K562 (cell line): Measurements from ENCODE around the gene C1orf21. TPM values are rescaled to one million over a fixed set of nuclear protein-coding genes. Genes with fewer than 3 reads are reported as not detected.

Experiments used
- ATAC-seq: fragments of 200-7000 bp; cut with Tn5 transposase; 3 replicates; pipeline ENCODE4 v1.9.1; 2020; ENCODE audit warnings: moderate library complexity
- BruUV-seq: library from RNA; stranded (reverse); fragments of 400-500 nt; replicated peaks from 2 replicates; lab custom pipeline; 2021; lab: Mats Ljungman, UMichigan
- CTCF ChIA-PET: fragments of 300-600 bp; formaldehyde crosslinking; extraction: SDS; loops from one replicate; lab custom pipeline; 2021; ENCODE audit warnings: low intra/inter-chr PET ratio; lab: Yijun Ruan, JAX
- POLR2A ChIA-PET: fragments of 300-600, 350-650 bp; sonication (Branson Sonifier 250); formaldehyde crosslinking; extraction: SDS; loops from one replicate; lab custom pipeline; 2021; ENCODE audit warnings: antibody characterized with exemption, inconsistent platforms; lab: Yijun Ruan, JAX
- DNase-seq, 4 experiments: peaks; one replicate each; pipeline versions ENCODE4 v3.0.0 to v3.0.0-alpha.2; 2011 to 2018; ENCODE audit warnings: low spot score in 3 of 4, mixed read lengths in 3 of 4; ENCODE audit errors: extremely low read depth in 1 of 4
- FAIRE-seq: peaks from 2 replicates; lab custom pipeline; 2011; peaks lifted over from hg19 to GRCh38; lab: Jason Lieb, UNC
- H2AFZ ChIP-seq: 2 replicates; pipeline ENCODE4 v1.6.0; 2011; ENCODE audit warnings: low read depth, low read length, control low read depth, inconsistent platforms
- H3K27ac ChIP-seq: fragments of 200-600 bp; 3 replicates; pipeline ENCODE4 v1.8.0; 2011; ENCODE audit warnings: low read depth, mild to moderate bottlenecking, control low read depth, inconsistent platforms, low read length, moderate library complexity, mixed read lengths; ENCODE audit errors: extremely low read depth
- H3K27me3 ChIP-seq, 2 experiments: fragments of 300-600 bp in 1 of 2; 2 replicates in 1 of 2; 3 replicates in 1 of 2; pipeline versions ENCODE4 v1.6.0 to v1.8.0; 2011; ENCODE audit warnings: inconsistent platforms in 2 of 2, low read length in 2 of 2, mild to moderate bottlenecking in 1 of 2, mixed read lengths in 1 of 2, moderate library complexity in 1 of 2; ENCODE audit not compliant: control insufficient read depth in 2 of 2, insufficient read depth in 2 of 2
- H3K36me3 ChIP-seq: fragments of 300-600 bp; 3 replicates; pipeline ENCODE4 v1.8.0; 2011; ENCODE audit warnings: mild to moderate bottlenecking, low read length, inconsistent platforms; ENCODE audit not compliant: control insufficient read depth, insufficient read depth
- H3K4me1 ChIP-seq, 2 experiments: fragments of 200-600 bp in 1 of 2; replicated peaks in 1 of 2; 2 replicates in 1 of 2; 3 replicates in 1 of 2; pipeline versions ENCODE4 v1.5.1 to v1.8.0; 2011; ENCODE audit warnings: inconsistent platforms in 2 of 2, low read length in 2 of 2, mild to moderate bottlenecking in 1 of 2, mixed read lengths in 1 of 2, moderate library complexity in 1 of 2; ENCODE audit not compliant: control insufficient read depth in 2 of 2, insufficient read depth in 2 of 2
- H3K4me2 ChIP-seq: 2 replicates; pipeline ENCODE4 v1.6.1; 2011; ENCODE audit warnings: low read length, control low read depth, inconsistent platforms, mixed read lengths; ENCODE audit not compliant: insufficient read depth
- H3K4me3 ChIP-seq: fragments of 200-600 bp; sonication (generic), shearing (Covaris generic); 2 replicates; pipeline ENCODE4 v1.5.1; 2016; ENCODE audit warnings: control low read depth, inconsistent platforms
- H3K79me2 ChIP-seq: fragments of 200-600 bp; 3 replicates; pipeline ENCODE4 v1.8.0; 2011; ENCODE audit warnings: low read length, inconsistent platforms; ENCODE audit not compliant: control insufficient read depth, insufficient read depth
- H3K9ac ChIP-seq, 2 experiments: 2 replicates each; pipeline versions ENCODE4 v1.6.0 to v1.6.1; 2011; ENCODE audit warnings: low read depth in 2 of 2, low read length in 2 of 2, control low read depth in 1 of 2, inconsistent platforms in 1 of 2, mild to moderate bottlenecking in 1 of 2, mixed read lengths in 1 of 2; ENCODE audit not compliant: insufficient read depth in 1 of 2
- H3K9me1 ChIP-seq: one replicate; pipeline ENCODE4 v1.6.0; 2011; ENCODE audit warnings: inconsistent platforms, mild to moderate bottlenecking, low read length, moderate library complexity; ENCODE audit not compliant: control insufficient read depth, insufficient read depth
- H3K9me3 ChIP-seq: replicated peaks from 2 replicates; pipeline ENCODE4 v1.5.1; 2011; ENCODE audit warnings: low read depth, low read length, inconsistent platforms; ENCODE audit not compliant: control insufficient read depth, insufficient read depth
- H4K20me1 ChIP-seq: replicated peaks from 2 replicates; pipeline ENCODE4 v1.6.1; 2011; ENCODE audit warnings: low read length, inconsistent platforms, mixed read lengths; ENCODE audit not compliant: control insufficient read depth, insufficient read depth
- ETS2 ChIP-seq: IDR thresholded peaks from 2 replicates; pipeline ENCODE4 v1.6.1; 2016; ENCODE audit warnings: borderline replicate concordance, missing genetic modification characterization, mild to moderate bottlenecking, moderate library complexity, missing compliant biosample characterization; ENCODE audit not compliant: poor library complexity, severe bottlenecking
- KDM2B ChIP-seq: fragments of 250-450 bp; sonication (Bioruptor Pico); IDR thresholded peaks from 2 replicates; pipeline ENCODE4 v1.8.0; 2021; ENCODE audit warnings: mild to moderate bottlenecking, moderate library complexity
- SREBF1 ChIP-seq: fragments of 150-350 bp; IDR thresholded peaks from 2 replicates; pipeline ENCODE4 v1.6.1; 2014; ENCODE audit warnings: antibody characterized with exemption, low read depth, low read length, borderline replicate concordance
- TCFL5 ChIP-seq: fragments of 250-450 bp; sonication (Bioruptor Pico); conservative IDR thresholded peaks from 2 replicates; pipeline ENCODE4 v1.6.1; 2021; ENCODE audit warnings: mild to moderate bottlenecking, moderate library complexity, matching md5 sums
- ZC3H8 ChIP-seq: fragments of 450-650 bp; IDR thresholded peaks from 2 replicates; pipeline ENCODE4 v1.6.1; 2017
- ZNF655 ChIP-seq: fragments of 250-450 bp; sonication (Bioruptor Pico); IDR thresholded peaks from 2 replicates; pipeline ENCODE4 v1.5.0; 2021
- WGBS: fragments of 100-300 bp; shearing (Covaris generic); methylation state at CpG from one replicate; pipeline ENCODE4 v1.1.6; 2016; ENCODE audit warnings: low coverage, mixed read lengths; ENCODE audit not compliant: insufficient coverage; ENCODE audit errors: missing lambda C conversion rate; 5-methylcytosine and 5-hydroxymethylcytosine counted together
- in situ Hi-C: fragments of 300-500 bp; cut with MboI; formaldehyde crosslinking; loops from 4 replicates; pipeline ENCODE4 v1.15.0; 2018; ENCODE audit warnings: inconsistent platforms, mixed read lengths
- intact Hi-C: fragments of 100-400 bp; cut with micrococcal nuclease; formaldehyde crosslinking; loops from 2 replicates; pipeline ENCODE4 v1.14.2; 2022
- polyA plus RNA-seq, 8 experiments: library from polyadenylated mRNA; depleted of rRNA in 4 of 8; stranded (reverse) in 5 of 8; unstranded in 3 of 8; fragments of >200 nt; fragmentation: Nextera tagmentation in 2 of 8; fragmentation: Illumina TruSeq in 1 of 8; extraction: Ambion mirVana in 2 of 8; extraction: Trizol in 1 of 8; gene quantifications; 2 replicates each; pipeline versions ENCODE4 v1.2.1 to v1.2.3, GENCODE V29; 2011 to 2014; ENCODE audit warnings: inconsistent platforms in 1 of 8, missing spikeins in 1 of 8
- total RNA-seq, 7 experiments: library from RNA; depleted of rRNA in 6 of 7; stranded (reverse); fragments of >200 nt in 6 of 7; fragmentation: Illumina TruSeq in 2 of 7; extraction: Trizol in 2 of 7; gene quantifications; 2 replicates each; pipeline versions ENCODE4 v1.2.1 to v1.2.3, GENCODE V29; 2011 to 2021; ENCODE audit warnings: low replicate concordance in 1 of 7
- TF ChIP-seq, protein P1 (sequence below): IDR thresholded peaks from 2 replicates; pipeline ENCODE4 v1.6.1; 2016; ENCODE audit warnings: missing genetic modification characterization, missing compliant biosample characterization

The C1orf21 gene
- total and polyA plus RNA-seq, 9 of the 15 experiments (the other 6 are each of a cell fraction or from before 2014, with no cell fraction given) = under 0.01 to 0.31 (median 0.07) TPM

- Histone ChIP-seq H3K4me2 (no peak overlapping the region), H3K9me3 (no peaks in the 10 kb centered on the region), H3K4me3 (no peak overlapping the region), H3K79me2 (no peaks in the 10 kb centered on the region), H2AFZ (no peak overlapping the region), H3K4me1 (no peaks in the 10 kb centered on the region), H3K9ac (no peak overlapping the region), H3K9me1 (no peaks in the 10 kb centered on the region), H3K36me3 (no peaks in the 10 kb centered on the region), H4K20me1 (no peaks in the 10 kb centered on the region), H3K27ac (no peak overlapping the region), H3K27me3 (peaks cover 0 to 5% of the 10 kb centered on the region in 2 experiments; a peak in 1 of 5 replicates)
- TF ChIP-seq KDM2B (CRISPR knock-in tag) = no peak
- TF ChIP-seq TCFL5 (CRISPR knock-in tag) = no peak
- no peak for TF ChIP-seq ETS2 (tag)
- no peak for TF ChIP-seq SREBF1
- TF ChIP-seq ZNF655 = no peak
- TF ChIP-seq, protein P1, sequence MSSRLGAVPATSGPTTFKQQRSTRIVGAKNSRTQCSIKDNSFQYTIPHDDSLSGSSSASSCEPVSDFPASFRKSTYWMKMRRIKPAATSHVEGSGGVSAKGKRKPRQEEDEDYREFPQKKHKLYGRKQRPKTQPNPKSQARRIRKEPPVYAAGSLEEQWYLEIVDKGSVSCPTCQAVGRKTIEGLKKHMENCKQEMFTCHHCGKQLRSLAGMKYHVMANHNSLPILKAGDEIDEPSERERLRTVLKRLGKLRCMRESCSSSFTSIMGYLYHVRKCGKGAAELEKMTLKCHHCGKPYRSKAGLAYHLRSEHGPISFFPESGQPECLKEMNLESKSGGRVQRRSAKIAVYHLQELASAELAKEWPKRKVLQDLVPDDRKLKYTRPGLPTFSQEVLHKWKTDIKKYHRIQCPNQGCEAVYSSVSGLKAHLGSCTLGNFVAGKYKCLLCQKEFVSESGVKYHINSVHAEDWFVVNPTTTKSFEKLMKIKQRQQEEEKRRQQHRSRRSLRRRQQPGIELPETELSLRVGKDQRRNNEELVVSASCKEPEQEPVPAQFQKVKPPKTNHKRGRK = no peak
- TF ChIP-seq ZC3H8 = no peak
- WGBS = 4% methylated on average over 3 of the region's 3 CpGs
- intact Hi-C loops = no loop called here
- no TSS peak for BruUV-seq
- FAIRE-seq (no peak), ATAC-seq (no peak), DNase-seq (no peak)
- POLR2A ChIA-PET = no interaction called here
- in situ Hi-C loops = no loop called here
- CTCF ChIA-PET = no interaction called here
Observed at GRCh38 chr1:184462155-184462554, 75.3 kb downstream of the C1orf21 start.
